Activated CD4-positive, alpha-beta T cell treated with anti-CD3 and anti-CD28 coated beads, Interleukin-2, amount 50 U/mL, for 24 hours (primary cell): Measurements from ENCODE around the gene ZMYND19.
"Not testable (repeated sequence)": the region's sequence is repeated elsewhere in the genome, so short reads cannot be mapped to it uniquely, and the experiment has no call there.

ENCODE experiments used
- DNase-seq, 2 donors: peaks; one replicate each; pipeline ENCODE4 v3.0.0-alpha.2; 2020; ENCODE audit warnings: low read depth in 1 of 2, low spot score in 1 of 2

ZMYND19 gene

DNA sequence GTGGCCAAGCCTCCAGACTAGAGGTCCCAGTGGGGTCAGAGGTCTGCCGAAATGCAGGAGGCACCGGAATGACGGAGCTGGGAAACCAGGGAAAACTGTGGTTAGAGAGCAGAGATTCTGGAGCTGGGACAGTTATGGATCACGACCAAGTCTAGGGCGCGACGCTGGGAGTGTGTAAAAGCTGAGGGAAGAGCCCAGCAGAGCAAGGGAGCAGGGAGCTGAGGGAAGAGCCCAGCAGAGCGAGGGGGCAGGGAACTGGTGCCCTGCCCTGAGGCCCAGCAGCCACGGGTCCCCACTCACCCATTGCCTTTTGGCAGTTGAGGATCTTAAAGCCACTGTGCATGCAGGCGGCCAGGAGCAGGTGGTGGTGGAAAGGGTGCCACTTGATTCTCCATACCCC, 26.2 kb downstream of the ZMYND19 start:
- DNase-seq = no peak

DNA sequence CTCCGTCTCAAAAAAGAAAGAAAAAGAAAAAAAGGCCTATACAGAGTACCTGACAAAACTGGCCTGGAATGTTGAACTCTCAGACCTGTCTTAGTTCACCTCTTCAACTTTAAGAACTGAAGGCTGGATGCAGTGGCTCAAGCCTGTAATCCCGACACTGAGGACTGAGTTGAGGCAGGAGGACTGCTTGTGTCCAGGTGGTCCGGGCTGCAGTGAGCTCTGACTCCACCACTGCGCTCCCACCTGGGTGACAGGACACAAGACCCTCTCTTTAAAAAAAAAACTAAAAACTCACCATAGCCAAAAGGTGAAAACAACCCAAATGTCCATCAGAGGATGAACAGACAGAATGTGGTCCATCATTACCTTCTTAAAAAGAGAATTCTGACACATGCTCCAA, 32.2 kb downstream of the ZMYND19 start:
- DNase-seq = no peak

DNA sequence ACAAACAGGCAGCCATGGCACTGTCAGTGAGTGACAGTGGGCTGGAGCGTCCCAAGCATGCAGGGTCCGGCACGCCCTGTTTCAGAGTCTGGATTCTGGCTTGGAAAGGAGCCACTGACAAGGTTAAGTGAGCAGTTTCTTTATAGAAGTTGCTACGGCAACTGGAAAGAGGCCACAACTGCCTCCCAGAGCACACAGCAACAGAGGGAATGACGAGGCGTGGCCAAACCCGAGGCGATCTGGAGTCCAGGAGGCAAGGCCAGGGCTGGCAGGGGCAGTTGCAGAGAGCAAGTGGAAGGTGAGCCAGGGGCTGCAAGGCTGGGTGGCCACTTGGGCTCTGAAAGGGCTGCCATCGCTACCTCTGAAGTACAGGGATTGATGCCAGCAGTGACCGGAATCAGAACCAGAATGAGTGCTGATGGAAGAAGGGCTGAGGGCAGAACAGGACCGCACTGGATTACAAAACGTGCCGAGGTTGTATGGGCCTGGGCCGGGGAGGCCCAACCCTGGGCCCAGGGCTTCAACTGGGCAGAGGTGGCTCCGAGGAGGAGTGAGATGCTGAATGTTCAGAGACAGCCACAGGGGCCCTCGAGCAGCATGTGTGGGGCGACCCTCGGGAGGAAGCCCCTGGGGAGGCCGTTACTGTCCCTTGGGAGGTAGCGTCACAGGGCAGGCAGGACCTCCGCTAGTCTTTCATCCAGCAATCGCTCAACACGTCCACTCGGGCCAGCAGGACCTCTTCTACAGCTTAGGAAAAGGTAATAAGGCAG, 34.1 kb downstream of the ZMYND19 start:
- DNase-seq = no peak

DNA sequence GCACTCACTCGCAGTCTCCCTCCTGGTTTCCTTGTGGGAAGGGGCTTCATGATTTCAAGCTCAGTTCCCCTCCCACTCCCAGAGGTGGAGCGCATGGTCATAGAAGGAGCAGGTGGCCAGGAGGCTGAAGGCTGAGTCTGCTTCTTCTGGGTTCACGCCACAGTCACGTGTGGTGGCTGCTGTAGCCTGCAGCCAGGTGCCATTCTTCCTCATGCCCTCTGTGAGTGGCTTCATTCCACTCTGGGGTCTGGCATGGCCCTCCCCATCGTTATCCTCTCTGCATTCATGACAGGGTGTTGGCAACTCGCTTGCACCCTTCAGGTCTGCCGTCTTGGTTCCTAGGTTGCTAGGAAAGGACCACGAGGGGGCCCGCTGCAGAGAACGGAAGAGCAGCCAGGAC, 35.1 kb downstream of the ZMYND19 start:
- DNase-seq = no peak

DNA sequence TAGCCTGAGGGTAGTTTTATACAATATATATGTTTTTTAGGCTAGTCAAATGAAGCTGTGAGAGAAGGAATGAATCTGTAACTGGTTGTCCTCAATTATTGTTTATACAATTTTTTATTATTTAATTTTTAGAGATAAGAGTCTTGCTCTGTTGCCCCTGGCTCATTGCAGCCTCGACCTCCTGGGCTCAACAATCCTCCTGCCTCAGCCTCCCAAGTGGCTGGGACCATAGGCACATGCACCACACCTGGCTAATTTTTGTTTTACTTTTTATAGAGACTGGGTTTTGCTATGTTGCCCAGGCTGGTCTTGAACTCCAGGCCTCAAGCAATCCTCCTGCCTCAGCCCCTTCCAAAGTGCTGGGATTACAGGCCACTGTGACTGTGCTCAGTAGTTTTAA, 36.0 kb downstream of the ZMYND19 start:
- DNase-seq = no peak

DNA sequence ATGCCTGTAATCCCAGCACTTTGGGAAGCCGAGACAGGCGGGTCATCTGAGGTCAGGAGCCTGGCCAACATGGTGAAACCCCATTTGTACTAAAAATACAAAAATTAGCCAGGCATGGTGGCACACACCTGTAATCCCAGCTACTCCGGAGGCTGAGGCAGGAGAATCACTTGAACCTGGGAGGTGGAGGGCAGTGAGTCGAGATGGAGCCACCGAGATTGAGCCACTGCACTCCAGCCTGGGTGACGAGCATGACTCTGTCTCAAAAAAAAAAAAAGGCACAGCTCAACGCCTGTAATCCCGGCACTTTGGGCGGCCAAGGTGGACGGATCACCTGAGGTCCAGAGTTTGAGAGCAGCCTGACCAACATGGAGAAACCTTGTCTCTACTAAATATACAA, 36.7 kb downstream of the ZMYND19 start:
- not testable (repeated sequence) for DNase-seq

DNA sequence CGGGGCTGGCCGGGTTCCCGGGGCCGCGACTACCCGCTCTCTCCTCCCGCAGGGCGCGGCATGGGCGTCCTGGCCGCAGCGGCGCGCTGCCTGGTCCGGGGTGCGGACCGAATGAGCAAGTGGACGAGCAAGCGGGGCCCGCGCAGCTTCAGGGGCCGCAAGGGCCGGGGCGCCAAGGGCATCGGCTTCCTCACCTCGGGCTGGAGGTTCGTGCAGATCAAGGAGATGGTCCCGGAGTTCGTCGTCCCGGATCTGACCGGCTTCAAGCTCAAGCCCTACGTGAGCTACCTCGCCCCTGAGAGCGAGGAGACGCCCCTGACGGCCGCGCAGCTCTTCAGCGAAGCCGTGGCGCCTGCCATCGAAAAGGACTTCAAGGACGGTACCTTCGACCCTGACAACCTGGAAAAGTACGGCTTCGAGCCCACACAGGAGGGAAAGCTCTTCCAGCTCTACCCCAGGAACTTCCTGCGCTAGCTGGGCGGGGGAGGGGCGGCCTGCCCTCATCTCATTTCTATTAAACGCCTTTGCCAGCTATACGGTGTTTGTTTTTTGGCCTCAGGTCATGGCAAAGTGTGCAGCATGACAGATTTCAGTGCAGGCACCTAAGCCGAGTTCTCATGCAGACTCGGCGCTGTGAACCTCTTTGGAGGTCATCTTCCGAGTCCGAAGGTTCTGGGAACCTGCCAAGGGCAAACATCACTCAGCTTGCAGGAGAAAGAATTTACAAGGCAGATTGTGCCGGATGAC, 38.1 kb downstream of the ZMYND19 start:
- DNase-seq = no peak

DNA sequence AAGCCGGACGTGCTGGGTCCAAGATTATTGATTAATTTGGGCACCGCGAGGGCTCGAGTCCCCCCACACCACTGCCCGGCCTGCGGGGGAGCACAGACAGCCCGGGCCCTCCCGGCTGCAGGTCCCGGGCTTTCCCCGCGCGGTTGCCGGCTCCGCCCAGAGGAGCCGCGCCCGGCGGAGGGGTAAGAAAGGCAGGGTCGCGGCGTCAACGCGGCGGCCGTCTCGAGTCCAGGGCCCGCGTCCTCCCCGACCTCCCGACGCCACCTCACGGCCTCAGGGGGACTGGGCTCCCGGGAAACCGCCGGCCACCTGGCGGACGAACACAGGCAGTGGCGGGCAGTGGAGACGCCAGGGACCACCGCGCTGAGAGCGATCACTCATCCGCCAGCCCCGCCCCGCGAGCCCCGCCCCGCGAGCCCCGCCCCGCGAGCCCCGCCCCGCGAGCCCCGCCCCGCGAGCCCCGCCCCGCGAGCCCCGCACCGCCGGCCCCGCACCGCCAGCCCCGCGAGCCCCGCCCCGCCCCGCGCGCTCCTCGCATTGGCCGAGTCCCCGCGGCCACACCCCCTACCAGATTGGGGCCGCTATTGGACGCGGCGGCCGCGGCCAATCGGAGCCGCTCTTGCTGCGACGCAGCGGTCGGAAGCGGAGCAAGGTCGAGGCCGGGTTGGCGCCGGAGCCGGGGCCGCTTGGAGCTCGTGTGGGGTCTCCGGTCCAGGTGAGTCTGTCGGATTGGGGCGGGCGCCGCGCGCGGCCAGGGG, 38.9 kb downstream of the ZMYND19 start, which contains the start of gene MRPL41:
TSS of gene MRPL41 (plus strand) at position 616 of the 758 bp plus-strand sequence. CDS start 203 bp downstream, outside the sequence.
- DNase-seq = peak; percentile 77 to 84

DNA sequence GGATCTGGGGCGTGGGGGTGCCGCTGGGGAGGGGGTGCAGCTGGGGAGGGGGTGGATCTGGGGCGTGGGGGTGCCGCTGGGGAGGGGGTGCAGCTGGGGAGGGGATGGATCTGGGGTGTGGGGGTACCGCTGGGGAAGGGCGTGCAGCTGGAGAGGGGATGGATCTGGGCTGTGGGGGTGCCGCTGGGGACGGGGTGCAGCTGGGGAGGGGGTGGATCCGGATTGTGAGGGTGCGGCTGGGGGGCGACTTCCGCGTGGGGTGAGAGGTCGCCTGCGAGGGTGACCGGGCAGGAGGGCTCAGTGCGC, 39.4 kb downstream of the ZMYND19 start:
- not testable (repeated sequence) for DNase-seq

DNA sequence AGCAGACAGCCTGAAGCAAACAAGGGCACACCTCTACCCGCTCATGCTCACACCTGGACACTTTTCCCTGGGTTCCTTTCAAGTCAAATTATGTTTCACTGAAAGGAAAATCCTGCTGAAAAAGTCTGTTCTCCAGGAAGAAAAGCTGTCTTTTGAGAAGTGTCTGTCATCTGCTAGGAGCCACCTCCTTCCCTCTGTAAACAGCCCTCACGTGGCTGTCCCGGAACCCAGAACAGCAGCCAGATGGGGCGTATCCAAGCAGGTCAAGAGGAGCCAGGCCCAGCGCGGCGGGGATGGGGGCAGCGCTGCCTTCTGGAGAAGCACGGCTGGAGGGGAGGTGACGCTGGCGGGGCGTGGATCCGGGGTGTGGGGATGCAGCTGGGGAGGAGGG, 40.1 kb downstream of the ZMYND19 start, which contains the start of gene PNPLA7:
TSS of gene PNPLA7 (minus strand) at position 172 of the 391 bp plus-strand sequence. CDS start 205 bp downstream, outside the sequence.
- peak; percentile 20 to 23 for DNase-seq

DNA sequence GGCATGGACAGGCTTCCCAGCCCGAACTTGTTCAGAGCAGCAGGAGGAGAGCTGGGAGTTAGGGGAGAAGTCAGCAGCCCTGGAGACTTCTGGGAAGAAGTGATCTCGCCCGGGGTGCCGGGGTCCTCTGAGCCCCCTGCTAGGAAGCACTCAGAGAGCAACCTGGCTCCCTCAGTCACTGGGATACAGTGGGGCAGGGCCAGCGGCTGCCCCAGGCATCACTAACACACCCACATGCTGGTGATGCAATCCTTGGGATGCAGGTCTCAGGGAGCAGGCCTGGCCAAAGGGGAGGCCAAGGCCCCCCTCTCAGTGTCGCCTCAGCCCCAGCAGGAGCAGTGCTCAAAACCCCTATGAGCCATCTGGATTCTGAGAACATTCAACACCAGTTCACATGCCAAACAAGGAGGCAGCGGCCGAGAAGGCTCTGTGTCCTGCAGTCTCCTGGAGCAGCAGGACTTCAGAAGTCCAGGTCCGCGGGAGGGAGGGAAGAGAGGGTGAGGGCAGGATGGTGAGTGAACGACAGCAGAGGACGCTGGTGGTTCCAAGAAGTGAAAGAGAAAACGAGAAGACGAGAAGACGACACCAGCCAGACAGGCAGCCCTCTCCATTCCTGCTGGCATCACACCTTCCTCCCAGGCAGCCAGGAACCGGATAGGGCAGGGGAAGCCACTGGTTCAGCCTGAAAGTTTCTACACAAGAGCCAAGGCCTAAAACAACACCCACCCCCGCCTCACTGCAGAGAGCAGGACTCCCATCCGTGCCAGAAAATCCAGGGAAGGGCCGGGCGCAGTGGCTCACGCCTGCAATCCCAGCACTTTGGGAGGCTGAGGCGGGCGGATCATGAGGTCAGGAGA, 42.4 kb downstream of the ZMYND19 start:
- no peak for DNase-seq

DNA sequence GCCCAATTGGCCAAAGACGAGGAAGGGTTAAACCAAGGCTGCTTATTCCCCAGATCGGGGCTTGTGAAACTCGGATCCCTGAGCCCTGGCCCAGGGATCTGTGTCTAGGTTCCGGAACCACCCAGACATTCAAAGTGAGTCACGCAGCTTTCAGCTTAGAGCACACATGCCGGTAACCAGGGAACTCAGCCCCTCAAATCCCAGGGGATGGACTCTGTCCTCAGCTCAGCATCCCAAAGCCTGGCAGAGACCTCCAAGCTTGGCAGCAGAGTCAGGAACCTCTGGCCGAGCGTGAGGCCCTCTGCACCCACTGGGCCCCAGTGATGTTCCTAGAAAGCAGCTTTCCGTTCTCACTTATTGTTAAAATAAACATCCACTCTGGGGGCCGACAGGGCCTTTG, 45.2 kb downstream of the ZMYND19 start:
- DNase-seq = no peak

DNA sequence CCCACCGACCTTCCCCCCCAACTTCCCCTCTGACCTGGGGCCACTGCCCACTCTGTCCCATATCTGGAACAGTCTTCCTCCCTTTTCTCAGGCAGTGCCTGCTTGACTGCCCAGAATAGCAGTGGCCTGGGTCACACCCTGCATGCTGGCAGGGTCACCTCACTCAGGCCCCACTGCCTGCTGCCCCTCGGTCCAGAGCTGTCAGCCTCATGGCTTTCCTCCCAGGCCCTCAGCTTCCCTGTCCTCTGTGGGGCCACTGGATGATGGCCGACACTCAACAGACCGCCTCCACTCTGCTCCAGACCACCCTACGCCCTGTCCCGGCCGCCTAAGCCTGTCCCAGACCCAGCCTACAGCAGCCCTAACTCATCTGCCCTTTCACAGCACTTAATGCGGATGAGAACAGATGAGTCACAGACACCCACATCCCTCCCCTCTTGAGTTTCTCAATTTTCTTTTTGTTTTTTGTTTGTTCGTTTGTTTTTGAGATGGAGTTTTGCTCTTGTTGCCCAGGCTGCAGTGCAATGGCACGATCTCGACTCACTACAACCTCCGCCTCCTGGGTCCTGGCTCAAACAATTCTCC, 46.0 kb downstream of the ZMYND19 start:
- DNase-seq = no peak

DNA sequence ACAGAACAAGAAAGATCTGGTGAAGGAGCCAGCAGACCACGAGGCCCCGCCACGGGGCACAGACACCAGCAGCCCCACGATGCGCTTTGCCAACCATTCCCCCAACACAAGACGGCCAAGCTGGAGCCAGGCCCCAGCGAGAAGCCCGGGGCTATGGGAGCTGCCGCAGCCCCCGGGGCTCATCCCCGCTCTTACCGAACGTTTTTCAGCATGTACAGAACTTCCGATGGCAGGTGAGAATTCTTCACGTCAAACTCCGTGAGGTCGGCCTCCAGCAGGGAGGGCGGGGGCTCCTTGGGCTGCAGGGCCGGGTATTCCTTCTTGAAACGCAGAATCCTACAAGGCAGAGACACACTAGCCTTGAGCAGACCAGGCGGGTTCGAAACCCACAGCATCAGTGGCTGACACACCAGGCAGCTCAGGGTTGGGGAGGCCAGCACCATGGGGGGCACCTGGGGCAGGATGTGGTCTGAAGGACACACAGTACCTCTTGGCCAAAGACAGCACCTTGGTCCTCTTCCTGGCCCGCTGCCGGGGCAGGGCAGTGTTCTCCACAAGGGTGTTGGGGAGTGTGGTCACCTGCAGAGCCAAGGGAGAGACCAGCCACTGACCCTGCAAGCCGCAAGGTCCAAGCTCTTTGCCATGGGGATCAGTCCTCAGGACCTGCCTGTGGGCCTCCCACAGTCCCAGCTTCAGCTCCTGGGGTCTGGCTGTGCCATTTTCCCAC, 46.9 kb downstream of the ZMYND19 start:
- DNase-seq = no peak

DNA sequence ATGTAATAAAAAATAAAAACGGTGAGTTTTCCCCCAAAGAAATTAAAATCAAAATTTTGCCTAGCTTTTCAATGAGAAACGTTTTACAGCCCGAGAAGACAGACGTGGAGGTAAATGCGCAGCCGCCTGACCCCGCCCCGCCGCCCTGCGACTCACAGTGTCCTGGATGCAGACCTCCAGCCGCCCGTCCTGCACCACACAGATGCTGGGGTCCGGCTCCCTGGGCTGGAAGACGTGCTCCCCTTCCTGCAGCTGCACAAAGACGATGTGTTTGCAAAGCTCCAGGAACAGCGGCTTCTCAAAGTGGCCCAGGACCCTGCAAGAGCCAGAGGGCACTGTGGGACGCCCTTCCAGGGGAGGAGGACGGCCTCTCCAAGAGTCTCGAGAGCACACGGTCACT, 47.8 kb downstream of the ZMYND19 start:
- DNase-seq = no peak

DNA sequence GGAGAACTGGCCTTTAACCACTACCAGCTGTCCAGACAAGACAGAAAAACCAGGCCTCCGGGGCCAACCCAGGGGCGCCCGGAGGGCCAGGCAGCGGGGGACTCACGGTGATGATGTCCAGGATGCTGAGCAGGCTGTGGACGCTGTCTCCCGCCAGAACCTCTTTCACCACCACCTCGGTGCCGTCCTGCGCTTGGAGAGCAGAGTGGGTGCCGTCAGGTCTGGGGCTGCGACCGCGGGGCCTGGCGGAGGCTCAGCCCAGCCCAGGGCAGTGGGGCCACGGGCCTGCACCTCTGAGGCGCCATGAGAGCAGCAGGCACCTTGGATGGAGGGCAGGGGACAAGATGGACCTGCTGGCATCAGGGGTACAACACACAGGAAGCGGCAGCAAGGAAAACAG, 49.8 kb downstream of the ZMYND19 start:
- DNase-seq = no peak

DNA sequence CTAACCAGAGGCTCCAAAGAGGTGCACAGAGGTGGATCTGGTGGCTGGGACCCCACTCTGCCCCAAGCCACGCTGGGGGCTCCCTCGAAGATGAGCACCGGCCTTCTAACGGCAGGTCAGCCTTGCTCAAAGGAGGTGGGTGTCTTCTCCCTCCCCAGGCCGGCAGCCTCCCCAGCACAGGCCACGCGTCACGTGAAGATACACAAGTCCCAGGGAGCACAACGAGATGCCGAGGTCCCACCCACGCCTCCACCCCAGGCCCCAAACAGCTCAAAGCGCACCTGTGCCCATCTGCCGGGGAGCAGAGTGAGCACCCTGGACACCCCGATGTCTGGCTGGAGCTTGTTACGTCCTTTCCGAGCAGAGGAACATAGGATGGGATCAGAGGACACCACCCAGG, 52.3 kb downstream of the ZMYND19 start:
- no peak for DNase-seq

DNA sequence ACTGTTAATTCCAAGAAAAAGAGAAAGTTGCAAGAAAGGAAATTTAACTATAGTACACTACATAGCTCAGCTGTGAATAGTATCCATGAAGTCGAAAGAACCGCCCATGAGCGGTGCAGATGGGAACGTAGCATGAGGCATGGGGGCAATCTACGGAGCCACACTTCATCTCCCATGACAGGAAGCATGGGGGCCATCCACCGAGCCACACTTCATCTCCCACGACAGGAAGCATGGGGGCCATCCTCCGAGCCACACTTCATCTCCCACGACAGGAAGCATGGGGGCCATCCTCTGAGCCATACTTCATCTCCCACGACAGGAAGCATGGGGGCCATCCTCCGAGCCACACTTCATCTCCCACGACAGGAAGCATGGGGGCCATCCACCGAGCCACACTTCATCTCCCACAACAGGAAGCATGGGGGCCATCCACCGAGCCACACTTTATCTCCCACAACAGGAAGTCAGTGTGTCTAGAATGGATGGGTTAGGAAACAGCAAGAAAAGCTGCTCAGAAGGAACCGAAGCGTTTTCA, 53.6 kb downstream of the ZMYND19 start:
- not testable (repeated sequence) for DNase-seq

DNA sequence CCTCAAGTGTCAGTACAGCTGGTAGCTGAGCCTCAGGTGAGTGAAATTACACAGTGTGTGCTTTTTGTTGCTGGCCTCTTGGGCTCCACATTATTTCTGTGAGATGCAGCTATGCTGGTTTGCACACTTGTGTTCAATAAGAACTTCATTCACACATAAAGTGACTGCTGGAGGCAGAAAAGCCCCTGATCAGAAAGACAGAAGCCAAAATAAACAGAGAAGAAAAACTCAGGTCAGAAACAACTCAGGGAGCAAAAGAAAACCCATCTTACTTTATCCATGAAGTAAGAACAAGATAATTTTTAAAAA, 55.2 kb downstream of the ZMYND19 start:
- no peak for DNase-seq
